Breast epithelium (tissue), 3 donors: Measurements from ENCODE around the gene PTGIR.

Source experiments
- POLR2A ChIP-seq: fragments of 450-650 bp; IDR thresholded peaks from one replicate; pipeline ENCODE4 v1.6.1; 2016; ENCODE audit warnings: antibody characterized with exemption, mild to moderate bottlenecking, moderate library complexity
- TF ChIP-seq, protein P1 (sequence below), 3 donors: fragments of 450-650 bp; IDR thresholded peaks; one replicate each; pipeline ENCODE4 v1.5.1; 2016 to 2017; ENCODE audit warnings: antibody characterized with exemption in 3 of 3, mild to moderate bottlenecking in 3 of 3, moderate library complexity in 3 of 3

- TF ChIP-seq POLR2A, result no peak
- TF ChIP-seq, protein P1, sequence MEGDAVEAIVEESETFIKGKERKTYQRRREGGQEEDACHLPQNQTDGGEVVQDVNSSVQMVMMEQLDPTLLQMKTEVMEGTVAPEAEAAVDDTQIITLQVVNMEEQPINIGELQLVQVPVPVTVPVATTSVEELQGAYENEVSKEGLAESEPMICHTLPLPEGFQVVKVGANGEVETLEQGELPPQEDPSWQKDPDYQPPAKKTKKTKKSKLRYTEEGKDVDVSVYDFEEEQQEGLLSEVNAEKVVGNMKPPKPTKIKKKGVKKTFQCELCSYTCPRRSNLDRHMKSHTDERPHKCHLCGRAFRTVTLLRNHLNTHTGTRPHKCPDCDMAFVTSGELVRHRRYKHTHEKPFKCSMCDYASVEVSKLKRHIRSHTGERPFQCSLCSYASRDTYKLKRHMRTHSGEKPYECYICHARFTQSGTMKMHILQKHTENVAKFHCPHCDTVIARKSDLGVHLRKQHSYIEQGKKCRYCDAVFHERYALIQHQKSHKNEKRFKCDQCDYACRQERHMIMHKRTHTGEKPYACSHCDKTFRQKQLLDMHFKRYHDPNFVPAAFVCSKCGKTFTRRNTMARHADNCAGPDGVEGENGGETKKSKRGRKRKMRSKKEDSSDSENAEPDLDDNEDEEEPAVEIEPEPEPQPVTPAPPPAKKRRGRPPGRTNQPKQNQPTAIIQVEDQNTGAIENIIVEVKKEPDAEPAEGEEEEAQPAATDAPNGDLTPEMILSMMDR (IDR thresholded peaks at IDR 0.05), result no peak
These were observed 8.2 kb upstream of the PTGIR start for GRCh38 chr19:46633130-46633529.
